Measurements from ENCODE around the gene HDAC7. TPM values are rescaled to one million over a fixed set of nuclear protein-coding genes. Genes with fewer than 3 reads are reported as not detected.

Gene HDAC7
- total and polyA plus RNA-seq, 2 donors (not counting 1 experiment from before 2014, with no cell fraction given) = 28.1 to 31.6 TPM

GRCh38 chr12:47779301-47779942 is 40.3 kb downstream of the HDAC7 start:
- DNase-seq (ENCODE audit: low read depth in 2 of 2) = peak; percentile 62 to 85
- Histone ChIP-seq H2AFZ (ENCODE audit: low read length) (no peak overlapping the region), H3K9ac (ENCODE audit: insufficient read depth, low read length) (no peak overlapping the region)

DNA sequence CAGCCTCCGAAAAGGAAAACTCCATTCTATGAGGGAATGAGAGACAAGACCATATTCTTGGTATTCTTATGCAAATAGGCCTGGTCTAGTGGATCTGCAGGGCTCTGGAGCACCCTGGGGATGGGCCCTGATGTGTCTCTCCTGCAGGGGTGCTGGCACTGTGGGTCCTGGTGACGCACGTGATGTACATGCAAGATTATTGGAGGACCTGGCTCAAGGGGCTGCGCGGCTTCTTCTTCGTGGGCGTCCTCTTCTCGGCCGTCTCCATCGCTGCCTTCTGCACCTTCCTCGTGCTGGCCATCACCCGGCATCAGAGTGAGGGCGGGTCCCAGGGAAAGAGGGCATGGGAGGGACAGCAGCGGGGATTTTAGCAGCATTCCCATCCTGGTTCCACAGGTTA is 40.8 kb downstream of the HDAC7 start:
- TF ChIP-seq CTCF (conservative IDR thresholded peaks at IDR 0.05 in 1 of 2, IDR thresholded peaks at IDR 0.05 in 1 of 2; ENCODE audit: low read depth in 1 of 2, low read length in 2 of 2) (no peak), EZH2 (IDR thresholded peaks at IDR 0.05; ENCODE audit: low read length, missing control alignments) (no peak)
- Histone ChIP-seq H3K79me2 (ENCODE audit: control insufficient read depth, insufficient read depth, low read length) (no peaks in the 10 kb centered on the region), H4K20me1 (ENCODE audit: control insufficient read depth, extremely low read depth, insufficient read depth, low read length) (no peaks in the 10 kb centered on the region), H3K9me3 (ENCODE audit: control insufficient read depth, insufficient read depth, low read depth, low read length) (no peaks in the 10 kb centered on the region), H3K4me2 (ENCODE audit: extremely low read depth, insufficient read depth, low read length) (no peak overlapping the region), H3K4me1 (ENCODE audit: control insufficient read depth, extremely low read depth, insufficient read depth, low read length) (peaks cover 11% of the 10 kb centered on the region), H2AFZ (ENCODE audit: low read length) (no peak overlapping the region), H3K27ac (ENCODE audit: insufficient read depth, low read length) (no peak overlapping the region), H3K27me3 (ENCODE audit: control insufficient read depth, insufficient read depth, low read length) (no peaks in the 10 kb centered on the region), H3K9ac (ENCODE audit: insufficient read depth, low read length) (no peak overlapping the region), H3K4me3 (replicated peaks in 1 of 4; ENCODE audit: control extremely low read depth in 1 of 4, insufficient read depth in 1 of 4, low read depth in 3 of 4, low read length in 4 of 4) (no peak overlapping the region), H3K36me3 (ENCODE audit: control insufficient read depth, insufficient read depth, low read length) (peaks cover 5% of the 10 kb centered on the region)
- DNase-seq (ENCODE audit: low read depth in 2 of 2) = no peak

More at GRCh38 chr12:47779301-47779942, 40.3 kb downstream of the HDAC7 start:
- Histone ChIP-seq H4K20me1 (ENCODE audit: control insufficient read depth, extremely low read depth, insufficient read depth, low read length) (no peaks in the 10 kb centered on the region), H3K9me3 (ENCODE audit: control insufficient read depth, insufficient read depth, low read depth, low read length) (no peaks in the 10 kb centered on the region), H3K4me2 (ENCODE audit: extremely low read depth, insufficient read depth, low read length) (no peak overlapping the region), H3K4me3 (replicated peaks in 1 of 4; ENCODE audit: control extremely low read depth in 1 of 4, insufficient read depth in 1 of 4, low read depth in 3 of 4, low read length in 4 of 4) (no peak overlapping the region), H3K4me1 (ENCODE audit: control insufficient read depth, extremely low read depth, insufficient read depth, low read length) (peaks cover 11% of the 10 kb centered on the region), H3K27ac (ENCODE audit: insufficient read depth, low read length) (no peak overlapping the region), H3K36me3 (ENCODE audit: control insufficient read depth, insufficient read depth, low read length) (peaks cover 10% of the 10 kb centered on the region), H3K27me3 (ENCODE audit: control insufficient read depth, insufficient read depth, low read length) (no peaks in the 10 kb centered on the region), H3K79me2 (ENCODE audit: control insufficient read depth, insufficient read depth, low read length) (no peaks in the 10 kb centered on the region)
- TF ChIP-seq CTCF (conservative IDR thresholded peaks at IDR 0.05 in 1 of 2, IDR thresholded peaks at IDR 0.05 in 1 of 2; ENCODE audit: low read depth in 1 of 2, low read length in 2 of 2) (peak; percentile 96 to 98), EZH2 (IDR thresholded peaks at IDR 0.05; ENCODE audit: low read length, missing control alignments) (no peak)

- H4K20me1 ChIP-seq (ENCODE audit: control insufficient read depth, extremely low read depth, insufficient read depth, low read length) = no peaks in the 10 kb centered on the region
- H3K4me1 ChIP-seq (ENCODE audit: control insufficient read depth, extremely low read depth, insufficient read depth, low read length) = peaks cover 13% of the 10 kb centered on the region
- H3K9me3 ChIP-seq (ENCODE audit: control insufficient read depth, insufficient read depth, low read depth, low read length) = no peaks in the 10 kb centered on the region
- no peak overlapping the region for H2AFZ ChIP-seq (ENCODE audit: low read length)
- H3K4me2 ChIP-seq (ENCODE audit: extremely low read depth, insufficient read depth, low read length) = no peak overlapping the region
- H3K79me2 ChIP-seq (ENCODE audit: control insufficient read depth, insufficient read depth, low read length) = no peaks in the 10 kb centered on the region
- H3K27ac ChIP-seq (ENCODE audit: insufficient read depth, low read length) = no peak overlapping the region
- peaks cover 2% of the 10 kb centered on the region for H3K36me3 ChIP-seq (ENCODE audit: control insufficient read depth, insufficient read depth, low read length)
- DNase-seq (ENCODE audit: low read depth in 2 of 2) = no peak
- H3K4me3 ChIP-seq (replicated peaks in 1 of 4; ENCODE audit: control extremely low read depth in 1 of 4, insufficient read depth in 1 of 4, low read depth in 3 of 4, low read length in 4 of 4) = no peak overlapping the region
- no peak for TF ChIP-seq CTCF (conservative IDR thresholded peaks at IDR 0.05 in 1 of 2, IDR thresholded peaks at IDR 0.05 in 1 of 2; ENCODE audit: low read depth in 1 of 2, low read length in 2 of 2)
- TF ChIP-seq EZH2 (IDR thresholded peaks at IDR 0.05; ENCODE audit: low read length, missing control alignments) = no peak
- no peak overlapping the region for H3K9ac ChIP-seq (ENCODE audit: insufficient read depth, low read length)
- H3K27me3 ChIP-seq (ENCODE audit: control insufficient read depth, insufficient read depth, low read length) = no peaks in the 10 kb centered on the region
Measured at GRCh38 chr12:47777741-47778558, 41.8 kb downstream of the HDAC7 start.
